OCI-LY7 (cell line): ENCODE data around the gene IGSF23.

Experiments
- EZH2phosphoT487 ChIP-seq: fragments of 200-600 bp; sonication (generic); IDR thresholded peaks from 2 replicates; pipeline ENCODE4 v1.6.1; 2018; ENCODE audit warnings: low read depth, borderline replicate concordance, mild to moderate bottlenecking, mixed run types, antibody characterized with exemption, low read length, moderate library complexity, mixed read lengths
- TF ChIP-seq, protein P1 (sequence below): fragments of 200-600 bp; sonication (generic); conservative IDR thresholded peaks from 2 replicates; pipeline ENCODE4 v1.5.1; 2014; ENCODE audit warnings: mild to moderate bottlenecking, antibody characterized with exemption, low read length, moderate library complexity, mixed read lengths

DNA sequence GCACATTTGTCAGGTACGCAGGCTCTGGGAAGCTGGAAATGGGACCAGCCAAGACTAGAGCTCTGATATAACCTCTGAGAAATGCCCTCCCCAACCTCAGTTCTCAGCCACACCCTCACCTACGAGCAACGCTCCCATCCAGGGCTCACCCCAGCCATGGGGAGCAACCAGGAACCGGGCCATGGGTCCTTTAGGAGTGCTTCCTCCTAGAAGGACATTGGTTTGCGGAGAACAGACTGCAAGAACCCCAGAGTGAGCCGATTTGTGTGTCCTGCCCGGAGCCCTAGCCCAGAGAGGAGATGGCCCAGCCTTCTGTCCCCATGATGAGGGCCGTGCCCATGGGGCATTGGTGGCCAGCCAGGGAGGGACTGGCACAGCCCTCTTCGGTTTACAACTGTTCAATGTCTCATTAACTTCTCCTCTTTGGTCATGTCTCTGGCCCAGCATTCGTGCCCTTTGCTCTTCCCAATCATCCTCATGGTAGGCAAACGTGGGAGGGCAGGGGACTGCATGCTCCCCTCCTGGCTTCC, 32.9 kb upstream of the IGSF23 start:
- TF ChIP-seq, protein P1, sequence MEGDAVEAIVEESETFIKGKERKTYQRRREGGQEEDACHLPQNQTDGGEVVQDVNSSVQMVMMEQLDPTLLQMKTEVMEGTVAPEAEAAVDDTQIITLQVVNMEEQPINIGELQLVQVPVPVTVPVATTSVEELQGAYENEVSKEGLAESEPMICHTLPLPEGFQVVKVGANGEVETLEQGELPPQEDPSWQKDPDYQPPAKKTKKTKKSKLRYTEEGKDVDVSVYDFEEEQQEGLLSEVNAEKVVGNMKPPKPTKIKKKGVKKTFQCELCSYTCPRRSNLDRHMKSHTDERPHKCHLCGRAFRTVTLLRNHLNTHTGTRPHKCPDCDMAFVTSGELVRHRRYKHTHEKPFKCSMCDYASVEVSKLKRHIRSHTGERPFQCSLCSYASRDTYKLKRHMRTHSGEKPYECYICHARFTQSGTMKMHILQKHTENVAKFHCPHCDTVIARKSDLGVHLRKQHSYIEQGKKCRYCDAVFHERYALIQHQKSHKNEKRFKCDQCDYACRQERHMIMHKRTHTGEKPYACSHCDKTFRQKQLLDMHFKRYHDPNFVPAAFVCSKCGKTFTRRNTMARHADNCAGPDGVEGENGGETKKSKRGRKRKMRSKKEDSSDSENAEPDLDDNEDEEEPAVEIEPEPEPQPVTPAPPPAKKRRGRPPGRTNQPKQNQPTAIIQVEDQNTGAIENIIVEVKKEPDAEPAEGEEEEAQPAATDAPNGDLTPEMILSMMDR: no peak
- no peak for TF ChIP-seq EZH2phosphoT487
